Fibroblast of pulmonary artery (primary cell): ENCODE measurements around the gene CCDC85A.

Experiments
- DNase-seq: peaks from one replicate; pipeline ENCODE4 v3.0.0-alpha.2; 2010; ENCODE audit warnings: low read depth
- H3K4me3 ChIP-seq: replicated peaks from 2 replicates; pipeline ENCODE4 v1.5.1; 2011; ENCODE audit warnings: low read depth, mild to moderate bottlenecking, control low read depth, low read length, moderate library complexity
- CTCF ChIP-seq: IDR thresholded peaks from 2 replicates; pipeline ENCODE4 v1.5.1; 2011; ENCODE audit warnings: mild to moderate bottlenecking, control low read depth, low read length, inconsistent platforms; ENCODE audit errors: missing control alignments

The CCDC85A gene

GRCh38 chr2:56206250-56206649 lies 22.5 kb downstream of the CCDC85A start:
- TF ChIP-seq CTCF: no peak
- DNase-seq: no peak
- H3K4me3 ChIP-seq: no peak overlapping the region

- DNase-seq: no peak
- no peak for TF ChIP-seq CTCF
- no peak overlapping the region for H3K4me3 ChIP-seq
Observed at GRCh38 chr2:56207760-56208159, 24.0 kb downstream of the CCDC85A start.

- DNase-seq: no peak
- H3K4me3 ChIP-seq: no peak overlapping the region
- TF ChIP-seq CTCF: no peak
Observed at GRCh38 chr2:56208380-56208779, 24.6 kb downstream of the CCDC85A start.

- no peak overlapping the region for H3K4me3 ChIP-seq
- DNase-seq: no peak
- TF ChIP-seq CTCF: no peak
Observed at GRCh38 chr2:56209701-56210100, 25.9 kb downstream of the CCDC85A start.

- H3K4me3 ChIP-seq: no peak overlapping the region
- DNase-seq: no peak
- TF ChIP-seq CTCF: no peak
Observed at GRCh38 chr2:56210291-56210690, 26.5 kb downstream of the CCDC85A start.

GRCh38 chr2:56211048-56211447 lies 27.3 kb downstream of the CCDC85A start:
- peak; percentile 19 for DNase-seq
- TF ChIP-seq CTCF: no peak
- no peak overlapping the region for H3K4me3 ChIP-seq

- no peak overlapping the region for H3K4me3 ChIP-seq
- TF ChIP-seq CTCF: no peak
- DNase-seq: no peak
Observed at GRCh38 chr2:56215911-56216310, 32.1 kb downstream of the CCDC85A start.
